Suprapubic skin (tissue), 4 donors: ENCODE measurements around the gene ITIH1.

Source experiments
- CTCF ChIP-seq, 2 donors: fragments of 200-600 bp in 1 of 2; fragments of 450-650 bp in 1 of 2; sonication (generic) in 1 of 2; IDR thresholded peaks; one replicate each; pipeline ENCODE4 v1.5.1; 2016 to 2019; ENCODE audit warnings: antibody characterized with exemption in 2 of 2, mild to moderate bottlenecking in 1 of 2, moderate library complexity in 1 of 2
- EP300 ChIP-seq: sonication (generic); formaldehyde crosslinking; IDR thresholded peaks from one replicate; pipeline ENCODE4 v1.6.1; 2017; ENCODE audit warnings: antibody characterized with exemption
- POLR2A ChIP-seq, 2 donors: fragments of 450-650 bp; IDR thresholded peaks; one replicate each; pipeline ENCODE4 v1.6.1; 2017; ENCODE audit warnings: antibody characterized with exemption in 2 of 2, mild to moderate bottlenecking in 2 of 2, moderate library complexity in 2 of 2
- POLR2AphosphoS5 ChIP-seq, 3 donors: sonication (generic); formaldehyde crosslinking; IDR thresholded peaks; one replicate each; pipeline ENCODE4 v1.6.1; 2017; ENCODE audit warnings: antibody characterized with exemption in 3 of 3

- no peak for TF ChIP-seq POLR2AphosphoS5 (IDR thresholded peaks at IDR 0.05)
- no peak for TF ChIP-seq POLR2A (IDR thresholded peaks at IDR 0.05)
- TF ChIP-seq CTCF (IDR thresholded peaks at IDR 0.05): no peak
- no peak for TF ChIP-seq EP300
Measured at GRCh38 chr3:52834871-52835501, 57.6 kb downstream of the ITIH1 start, which contains the start of gene MUSTN1.
